GM12864 (cell line): ENCODE measurements around the gene NKD2.

Experiments used
- DNase-seq: peaks from one replicate; pipeline ENCODE4 v3.0.0-alpha.2; 2011; ENCODE audit warnings: low read depth
- H3K4me3 ChIP-seq: 2 replicates; pipeline ENCODE4 v1.5.1; 2011; ENCODE audit warnings: mild to moderate bottlenecking, low read depth, low read length, control low read depth
- CTCF ChIP-seq: IDR thresholded peaks from 2 replicates; pipeline ENCODE4 v1.5.1; 2011; ENCODE audit warnings: low read depth, mild to moderate bottlenecking, moderate library complexity, low read length, control low read depth, inconsistent platforms; ENCODE audit errors: missing control alignments

NKD2 gene

GRCh38 chr5:978693-979092, 29.9 kb upstream of the NKD2 start:
- no peak for TF ChIP-seq CTCF
- H3K4me3 ChIP-seq: no peak overlapping the region
- no peak for DNase-seq

GRCh38 chr5:979100-979817, 29.3 kb upstream of the NKD2 start:
- H3K4me3 ChIP-seq: no peak overlapping the region
- no peak for TF ChIP-seq CTCF
- no peak for DNase-seq

GRCh38 chr5:980001-980588, 28.5 kb upstream of the NKD2 start:
- TF ChIP-seq CTCF: no peak
- DNase-seq: no peak
- no peak overlapping the region for H3K4me3 ChIP-seq

- no peak for TF ChIP-seq CTCF
- no peak overlapping the region for H3K4me3 ChIP-seq
- DNase-seq: no peak
Measured at GRCh38 chr5:980966-981365, 27.6 kb upstream of the NKD2 start.

GRCh38 chr5:981456-981855, 27.1 kb upstream of the NKD2 start:
- DNase-seq: no peak
- no peak for TF ChIP-seq CTCF
- no peak overlapping the region for H3K4me3 ChIP-seq

GRCh38 chr5:982377-983237, 26.0 kb upstream of the NKD2 start:
- DNase-seq: no peak
- TF ChIP-seq CTCF: peak; percentile 40
- H3K4me3 ChIP-seq: no peak overlapping the region

- TF ChIP-seq CTCF: no peak
- no peak for DNase-seq
- H3K4me3 ChIP-seq: no peak overlapping the region
Measured at GRCh38 chr5:983238-983524, 25.4 kb upstream of the NKD2 start.
